Skeletal muscle satellite cell (primary cell): Measurements from ENCODE around the gene TK1.

Experiments used
- H3K27me3 ChIP-seq: 2 replicates; pipeline ENCODE4 v1.7.0; 2013; ENCODE audit warnings: low read length; ENCODE audit not compliant: control insufficient read depth, insufficient read depth
- H3K36me3 ChIP-seq: 2 replicates; pipeline ENCODE4 v1.7.0; 2013; ENCODE audit warnings: mild to moderate bottlenecking, control low read depth, low read length; ENCODE audit not compliant: insufficient read depth
- H3K4me1 ChIP-seq: 2 replicates; pipeline ENCODE4 v1.7.0; 2013; ENCODE audit warnings: low read length; ENCODE audit not compliant: control insufficient read depth, insufficient read depth
- H3K4me2 ChIP-seq: 2 replicates; pipeline ENCODE4 v1.7.0; 2013; ENCODE audit warnings: mild to moderate bottlenecking, low read length
- H3K4me3 ChIP-seq: 2 replicates; pipeline ENCODE4 v1.7.0; 2013; ENCODE audit warnings: low read length
- H3K9ac ChIP-seq: 2 replicates; pipeline ENCODE4 v1.7.0; 2013; ENCODE audit warnings: mild to moderate bottlenecking, low read depth, low read length, moderate library complexity
- H3K9me3 ChIP-seq: replicated peaks from 2 replicates; pipeline ENCODE4 v1.7.0; 2013; ENCODE audit warnings: mild to moderate bottlenecking, control low read depth, low read length

The TK1 gene

DNA sequence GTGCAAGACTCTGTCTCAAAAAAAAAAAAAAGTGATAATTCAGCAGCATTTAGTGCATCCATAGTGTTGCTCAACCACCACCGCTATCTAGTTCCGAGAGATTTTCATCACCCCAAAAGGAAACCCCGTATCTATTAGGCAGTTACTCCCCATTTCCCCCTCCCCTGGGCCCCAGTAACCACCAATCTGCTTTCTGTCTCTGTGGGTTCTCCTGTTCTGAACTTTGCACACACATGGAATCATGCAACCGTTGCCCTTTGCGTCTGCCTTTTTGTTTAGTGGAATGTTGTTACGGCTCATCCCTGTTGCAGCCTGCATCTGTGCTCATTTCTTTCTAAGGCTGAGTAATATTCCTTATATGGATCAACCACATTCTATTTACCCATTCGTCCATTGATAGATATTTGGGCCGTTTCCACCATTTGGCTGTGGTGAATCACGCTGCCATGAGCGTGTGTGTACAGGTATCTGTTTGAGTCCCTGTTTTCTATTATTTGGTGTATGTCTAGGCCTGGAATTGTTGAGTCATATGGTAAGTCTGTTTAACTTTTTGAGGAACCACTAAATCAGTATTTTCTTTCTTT lies 27.2 kb downstream of the TK1 start:
- Histone ChIP-seq H3K4me2 (no peak overlapping the region), H3K36me3 (no peaks in the 10 kb centered on the region), H3K9ac (no peak overlapping the region), H3K4me1 (no peaks in the 10 kb centered on the region), H3K9me3 (no peaks in the 10 kb centered on the region), H3K27me3 (peaks cover 6% of the 10 kb centered on the region), H3K4me3 (no peak overlapping the region)

DNA sequence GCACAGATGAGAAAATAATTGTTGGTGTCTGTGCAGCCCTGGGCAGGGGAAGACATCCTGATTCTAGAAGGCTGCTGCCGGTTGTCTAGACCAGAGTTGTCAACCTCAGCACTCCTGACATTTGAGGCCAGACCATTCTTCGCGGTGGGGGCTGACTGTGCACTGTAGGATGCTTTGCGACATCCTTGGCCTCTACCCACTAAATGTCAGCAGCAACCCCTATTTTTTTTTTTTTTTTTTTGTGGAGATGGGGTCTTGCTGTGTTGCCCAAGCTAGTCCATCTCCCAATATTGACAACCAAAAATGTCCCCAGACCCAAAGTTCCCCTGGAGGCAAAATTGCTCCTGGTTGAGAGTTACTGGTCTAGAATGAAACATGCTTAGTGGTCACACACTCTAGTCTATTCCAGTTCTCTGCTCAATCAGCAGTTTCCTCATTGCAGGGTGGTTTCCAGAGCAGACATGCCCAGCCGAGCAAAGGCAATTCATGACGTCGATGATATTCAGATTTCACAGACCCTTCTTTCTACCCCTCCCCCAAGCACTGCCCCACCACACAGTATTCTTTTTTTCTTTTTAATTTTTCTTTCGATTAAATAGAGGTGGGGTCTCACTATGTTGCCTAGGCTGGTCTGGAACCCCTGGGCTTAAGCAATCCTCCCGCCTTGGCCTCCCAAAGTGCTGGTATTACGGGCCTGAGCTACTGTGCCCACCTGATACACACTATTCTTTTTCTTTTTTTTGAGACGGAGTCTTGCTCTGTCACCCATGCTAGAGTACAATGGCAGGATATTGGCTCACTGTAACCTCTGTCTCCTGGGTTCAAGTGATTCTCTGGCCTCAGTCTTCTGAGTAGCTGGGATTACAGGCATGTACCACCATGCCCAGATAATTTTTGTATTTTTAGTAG lies 31.7 kb downstream of the TK1 start:
- H3K9ac ChIP-seq, result no peak overlapping the region
- no peak overlapping the region for H3K4me2 ChIP-seq
- H3K4me1 ChIP-seq, result peaks cover 6% of the 10 kb centered on the region

DNA sequence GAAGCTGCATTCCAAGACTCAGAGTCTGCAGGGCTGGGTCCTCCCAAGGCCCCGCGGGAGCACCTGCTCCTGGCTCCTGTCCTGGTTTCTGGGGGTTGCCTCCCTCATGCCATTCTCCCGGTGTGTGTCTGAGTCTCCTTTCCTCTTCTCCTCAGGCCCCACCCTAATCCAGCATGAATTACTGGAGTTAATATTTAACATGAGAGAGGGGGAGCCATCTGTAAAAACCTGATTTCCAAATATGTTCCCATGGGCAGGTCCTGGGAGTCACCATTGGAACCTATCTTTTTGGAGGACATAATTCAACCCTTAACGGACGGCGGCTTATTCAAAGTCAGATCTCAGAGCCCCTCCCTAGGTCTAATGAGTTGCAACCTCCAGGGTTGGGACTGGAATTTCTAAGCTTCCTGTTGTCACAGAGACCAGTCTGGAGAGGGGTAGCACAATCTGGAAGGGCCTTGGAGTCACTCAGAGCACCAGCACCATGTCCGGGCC lies 35.3 kb downstream of the TK1 start:
- Histone ChIP-seq H3K27me3 (no peaks in the 10 kb centered on the region), H3K4me1 (peaks cover 6% of the 10 kb centered on the region), H3K9ac (no peak overlapping the region), H3K4me3 (no peak overlapping the region), H3K36me3 (no peaks in the 10 kb centered on the region), H3K9me3 (no peaks in the 10 kb centered on the region), H3K4me2 (no peak overlapping the region)

More for the DNA sequence above, 31.7 kb downstream of the TK1 start:
- Histone ChIP-seq H3K4me3 (no peak overlapping the region), H3K9me3 (no peaks in the 10 kb centered on the region), H3K36me3 (no peaks in the 10 kb centered on the region), H3K27me3 (no peaks in the 10 kb centered on the region)

DNA sequence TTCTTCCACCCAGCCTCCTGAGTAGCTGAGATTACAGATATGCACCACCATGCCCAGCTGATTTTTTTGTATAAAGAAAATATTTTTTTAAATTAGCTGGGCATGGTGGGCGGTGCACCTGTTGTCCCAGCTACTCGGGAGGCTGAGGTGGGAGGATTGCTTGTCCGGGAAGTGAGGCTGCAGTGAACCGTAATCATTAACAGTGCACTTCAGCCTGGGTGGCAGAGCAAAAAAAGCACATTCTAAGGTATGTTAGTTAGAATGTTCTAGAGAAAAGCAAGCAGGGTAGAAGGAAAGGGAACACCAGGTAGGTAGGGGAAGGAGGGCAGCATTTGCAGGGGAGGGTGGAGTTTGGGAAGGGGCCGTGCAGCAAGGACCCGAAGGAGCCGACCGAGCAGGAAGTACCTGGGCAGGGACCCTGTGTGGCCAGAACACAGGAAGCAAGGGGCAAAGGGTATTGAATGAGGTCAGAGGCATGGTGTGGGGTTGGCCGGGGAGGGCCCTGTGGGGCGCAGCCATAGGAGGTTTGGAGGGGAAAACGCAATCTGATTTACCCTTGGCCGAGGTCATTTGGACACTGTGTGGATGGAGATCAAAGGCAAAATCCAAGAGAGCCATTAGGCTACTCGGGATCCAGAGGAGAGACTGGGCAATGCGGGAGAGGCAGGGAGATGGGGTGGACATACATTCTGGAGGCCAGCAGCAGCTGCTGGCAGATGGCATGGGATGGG lies 38.4 kb downstream of the TK1 start:
- H3K4me2 ChIP-seq, result no peak overlapping the region
- H3K36me3 ChIP-seq, result no peaks in the 10 kb centered on the region
- peaks cover 13% of the 10 kb centered on the region for H3K4me1 ChIP-seq
- H3K9me3 ChIP-seq, result no peaks in the 10 kb centered on the region
- H3K4me3 ChIP-seq, result no peak overlapping the region
- H3K9ac ChIP-seq, result no peak overlapping the region
- peaks cover 7% of the 10 kb centered on the region for H3K27me3 ChIP-seq

DNA sequence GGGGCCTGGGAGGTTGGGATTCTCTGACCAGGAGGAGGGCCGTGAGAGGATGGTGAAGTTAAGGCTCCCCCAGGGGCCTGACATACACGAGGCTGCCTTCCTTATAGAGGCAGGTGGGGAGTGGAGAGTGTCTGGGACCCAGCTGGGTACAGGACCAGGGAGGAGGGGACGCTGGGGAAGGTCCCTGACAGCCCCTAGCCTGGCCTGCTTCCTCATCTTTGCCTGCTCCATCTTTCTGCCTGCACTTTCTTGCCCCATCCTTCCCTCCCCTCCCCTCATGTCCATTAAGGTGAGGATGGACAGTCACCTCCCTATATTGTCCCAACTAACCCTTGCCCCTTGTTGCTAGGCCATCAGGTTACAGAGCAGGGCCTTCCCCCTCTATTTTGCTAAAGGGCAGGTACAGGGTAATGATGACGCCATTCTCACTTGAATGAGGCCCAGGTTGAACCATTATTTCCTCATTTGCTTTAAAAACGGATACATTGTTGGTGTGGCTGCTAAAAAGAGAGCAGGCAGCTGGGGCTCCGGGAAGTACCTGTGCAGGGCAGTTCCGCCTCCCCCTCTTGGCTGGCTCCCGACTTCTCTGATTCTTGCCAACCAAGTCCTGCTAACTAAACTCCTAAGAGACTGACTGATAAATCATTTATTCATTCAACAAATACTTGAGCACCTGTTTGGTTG lies 39.4 kb downstream of the TK1 start:
- no peaks in the 10 kb centered on the region for H3K9me3 ChIP-seq
- peaks cover 9% of the 10 kb centered on the region for H3K27me3 ChIP-seq
- no peak overlapping the region for H3K9ac ChIP-seq
- no peak overlapping the region for H3K4me3 ChIP-seq
- no peaks in the 10 kb centered on the region for H3K36me3 ChIP-seq
- peaks cover 13% of the 10 kb centered on the region for H3K4me1 ChIP-seq
- H3K4me2 ChIP-seq, result no peak overlapping the region

DNA sequence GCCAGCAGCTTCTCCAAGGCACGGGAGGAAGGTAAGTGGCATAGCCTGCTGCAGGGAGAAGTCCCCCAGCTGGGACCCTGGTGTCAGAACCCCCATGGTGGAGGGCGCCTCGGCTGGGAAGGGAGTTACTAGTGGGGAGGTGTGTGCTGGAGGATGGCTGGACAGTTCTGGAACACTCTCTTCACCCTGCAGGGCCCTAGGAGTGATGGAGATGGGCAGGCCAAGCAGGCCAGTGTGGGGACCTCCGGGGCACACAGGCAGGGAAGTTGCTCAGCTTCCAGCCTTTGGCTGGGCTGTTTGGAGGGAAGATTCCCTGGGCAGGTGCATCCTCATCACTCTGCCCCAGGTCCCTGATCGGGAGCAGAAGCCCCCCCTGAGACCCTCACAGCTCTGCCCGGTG lies 40.0 kb downstream of the TK1 start:
- Histone ChIP-seq H3K36me3 (no peaks in the 10 kb centered on the region), H3K4me2 (no peak overlapping the region), H3K4me3 (no peak overlapping the region), H3K4me1 (peaks cover 13% of the 10 kb centered on the region), H3K9ac (no peak overlapping the region), H3K9me3 (no peaks in the 10 kb centered on the region), H3K27me3 (peaks cover 13% of the 10 kb centered on the region)

DNA sequence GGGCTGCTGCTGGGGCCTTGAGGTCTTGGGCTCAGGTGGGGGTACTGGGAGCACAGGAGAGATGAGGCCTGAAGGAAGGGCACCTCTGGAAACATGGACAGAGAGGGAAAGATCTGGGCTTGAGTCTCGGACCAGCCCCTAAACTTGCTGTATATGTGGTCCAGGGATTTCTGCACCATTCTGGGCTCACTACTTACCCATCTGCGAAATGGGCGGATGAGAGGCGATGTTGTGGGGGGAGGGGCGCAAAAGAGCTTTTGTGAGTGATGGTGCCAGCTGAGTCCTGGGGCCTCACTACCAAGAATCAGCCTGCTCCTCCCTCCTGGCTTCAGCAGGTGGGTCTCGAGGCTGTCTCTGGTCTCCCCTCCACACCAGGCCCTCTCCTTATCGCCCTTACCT lies 40.4 kb downstream of the TK1 start:
- Histone ChIP-seq H3K4me3 (no peak overlapping the region), H3K9me3 (no peaks in the 10 kb centered on the region), H3K4me1 (peaks cover 10% of the 10 kb centered on the region), H3K36me3 (no peaks in the 10 kb centered on the region), H3K27me3 (peaks cover 13% of the 10 kb centered on the region), H3K4me2 (no peak overlapping the region), H3K9ac (no peak overlapping the region)

DNA sequence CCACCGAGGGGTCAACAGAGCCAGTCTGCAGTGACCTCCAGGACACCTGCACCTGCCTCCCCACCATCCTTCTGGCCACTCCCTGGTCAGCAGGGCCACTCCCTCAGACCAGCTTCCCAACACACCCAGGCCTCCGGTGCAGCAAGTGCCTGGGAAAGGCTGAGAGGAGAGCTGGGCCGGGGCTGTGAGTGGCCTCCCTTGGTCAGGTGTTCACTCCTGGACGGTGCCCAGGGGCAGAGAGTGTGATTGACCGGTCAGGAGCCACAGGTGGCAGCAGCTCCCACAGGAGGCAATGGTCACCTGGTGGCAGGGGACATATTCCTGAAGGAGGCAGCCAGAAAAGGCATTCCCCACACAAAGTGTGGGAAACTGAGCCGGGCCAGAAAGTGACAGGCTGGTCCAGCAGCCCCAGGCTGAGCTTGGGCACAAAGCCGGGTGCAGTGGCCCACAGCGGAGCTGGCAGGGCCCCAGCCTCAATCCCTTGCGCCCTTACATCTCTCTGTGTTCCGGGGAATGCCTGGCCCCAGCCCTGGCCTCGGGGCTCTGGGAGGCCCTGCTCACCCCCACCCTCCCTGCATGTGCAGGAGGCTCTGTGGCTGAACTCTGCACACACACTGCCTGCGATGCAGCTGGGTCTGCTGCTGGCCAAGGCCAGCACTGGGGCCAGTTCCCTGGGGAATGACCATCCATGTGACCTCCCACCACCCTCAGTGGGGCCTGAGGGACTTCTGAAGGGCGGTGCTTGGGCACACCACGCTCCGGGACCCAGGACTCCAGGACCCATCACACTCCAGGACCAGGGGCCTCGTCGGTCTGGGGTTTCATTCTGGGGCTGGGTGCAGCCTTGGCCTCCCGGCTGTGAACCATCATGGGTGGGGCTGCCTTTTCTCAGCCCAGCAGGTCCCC lies 41.9 kb downstream of the TK1 start:
- H3K4me1 ChIP-seq, result peaks cover 8% of the 10 kb centered on the region
- H3K4me3 ChIP-seq, result no peak overlapping the region

DNA sequence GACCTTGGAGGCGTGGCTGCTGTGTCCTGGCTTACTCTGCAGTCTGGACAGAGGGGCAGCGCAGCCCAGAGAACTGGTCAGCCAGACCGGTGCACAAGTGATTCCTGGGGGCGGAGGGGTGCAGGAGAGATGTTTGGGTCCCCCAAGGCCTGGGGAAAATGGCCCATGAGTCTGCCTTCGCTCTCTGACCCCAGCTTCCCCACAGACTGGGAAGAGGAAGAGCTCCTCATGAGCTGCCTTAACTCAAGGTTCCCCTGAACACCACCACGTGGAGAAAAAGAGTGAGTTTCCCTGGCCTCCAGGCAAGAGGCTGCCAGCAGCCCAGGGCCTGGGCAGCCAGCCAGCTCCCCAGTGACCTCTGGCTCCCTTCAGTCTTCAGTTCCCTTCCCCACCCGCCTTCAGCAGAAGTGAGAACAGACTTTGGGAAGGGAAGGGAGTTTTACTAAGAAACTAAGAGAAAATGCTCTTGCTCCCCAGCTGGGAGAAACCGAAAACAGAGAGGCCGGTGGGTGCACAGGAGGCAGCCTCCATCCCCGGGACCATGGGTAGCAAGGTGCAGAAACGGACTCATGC lies 42.6 kb downstream of the TK1 start:
- Histone ChIP-seq H3K4me3 (no peak overlapping the region), H3K4me1 (peaks cover 8% of the 10 kb centered on the region), H3K36me3 (no peaks in the 10 kb centered on the region), H3K27me3 (peaks cover 13% of the 10 kb centered on the region), H3K9me3 (no peaks in the 10 kb centered on the region), H3K9ac (no peak overlapping the region), H3K4me2 (peak overlapping the region; percentile 9)

More for the DNA sequence above, 41.9 kb downstream of the TK1 start:
- H3K9ac ChIP-seq, result no peak overlapping the region
- H3K36me3 ChIP-seq, result no peaks in the 10 kb centered on the region
- H3K9me3 ChIP-seq, result no peaks in the 10 kb centered on the region
- H3K4me2 ChIP-seq, result peak overlapping the region; percentile 9
- H3K27me3 ChIP-seq, result peaks cover 13% of the 10 kb centered on the region
